Measurements from ENCODE around the gene CPM. TPM values are rescaled to one million over a fixed set of nuclear protein-coding genes. Genes with fewer than 3 reads are reported as not detected.

The CPM gene
- total RNA-seq, 2 experiments from 2014 or later = 18.0 to 18.7 TPM

- POLR2A ChIA-PET = no interaction called here
- Mint-ChIP-seq H3K27me3 (no peaks in the 10 kb centered on the region), H3K4me3 (no peak overlapping the region), H3K27ac (no peak overlapping the region), H3K4me1 (peaks cover 6% of the 10 kb centered on the region), H3K36me3 (ENCODE audit: low read depth) (peaks cover 22% of the 10 kb centered on the region), H3K9me3 (ENCODE audit: low read depth) (no peaks in the 10 kb centered on the region)
- CTCF ChIA-PET = interaction anchor here (1.0 kb wide), 1 partner anchor 14 kb away, joined by 3 read pairs; no protein-coding TSS in a partner anchor
- intact Hi-C loops (cut with DNase I, micrococcal nuclease) = loop anchor here in 1 of 2 experiments (5.0 kb wide), 1 partner anchor 33 kb away; no protein-coding TSS in a partner anchor
- no peak for ATAC-seq
- no peak for DNase-seq
These were observed 8.4 kb downstream of the CPM start for GRCh38 chr12:68924546-68924945.

GRCh38 chr12:68919581-68920239, 13.3 kb downstream of the CPM start:
- Mint-ChIP-seq H3K27me3 (no peaks in the 10 kb centered on the region), H3K4me1 (peaks cover 14% of the 10 kb centered on the region), H3K27ac (no peak overlapping the region), H3K36me3 (ENCODE audit: low read depth) (peaks cover 11% of the 10 kb centered on the region), H3K4me3 (no peak overlapping the region), H3K9me3 (ENCODE audit: low read depth) (no peaks in the 10 kb centered on the region)
- ChIA-PET CTCF (no interaction called here), POLR2A (no interaction called here)
- ATAC-seq (peak; percentile 67), DNase-seq (peak; percentile 59)
- intact Hi-C loops (cut with DNase I, micrococcal nuclease) = loop anchor here (2.0 to 5.0 kb wide), 3 partner anchors 38 to 88 kb away; no protein-coding TSS in a partner anchor

GRCh38 chr12:68918960-68919359, 14.0 kb downstream of the CPM start:
- Mint-ChIP-seq H3K27me3 (no peaks in the 10 kb centered on the region), H3K27ac (no peak overlapping the region), H3K4me1 (peaks cover 14% of the 10 kb centered on the region), H3K36me3 (ENCODE audit: low read depth) (peaks cover 11% of the 10 kb centered on the region), H3K9me3 (ENCODE audit: low read depth) (no peaks in the 10 kb centered on the region), H3K4me3 (no peak overlapping the region)
- intact Hi-C loops (cut with DNase I, micrococcal nuclease) = loop anchor here (2.0 to 5.0 kb wide), 2 partner anchors 40 to 88 kb away; no protein-coding TSS in a partner anchor
- ATAC-seq = peak; percentile 53
- DNase-seq = peak; percentile 21
- ChIA-PET CTCF (no interaction called here), POLR2A (interaction anchor here (0.7 kb wide), 1 partner anchor 407 kb away, joined by 3 read pairs; no protein-coding TSS in a partner anchor)

GRCh38 chr12:68915055-68915454, 17.9 kb downstream of the CPM start:
- CTCF ChIA-PET = interaction anchor here (0.7 kb wide), 1 partner anchor 339 kb away, joined by 3 read pairs; no protein-coding TSS in a partner anchor
- H3K27ac Mint-ChIP-seq = no peak overlapping the region
- POLR2A ChIA-PET = no interaction called here
- no peak for DNase-seq
- intact Hi-C loops (cut with DNase I, micrococcal nuclease) = loop anchor here in 1 of 2 experiments (5.0 kb wide), 1 partner anchor 92 kb away; no protein-coding TSS in a partner anchor
- H3K4me3 Mint-ChIP-seq = no peak overlapping the region
- H3K27me3 Mint-ChIP-seq = no peaks in the 10 kb centered on the region
- ATAC-seq = no peak
- H3K36me3 Mint-ChIP-seq (ENCODE audit: low read depth) = peaks cover 3% of the 10 kb centered on the region
- H3K4me1 Mint-ChIP-seq = peaks cover 7% of the 10 kb centered on the region
- H3K9me3 Mint-ChIP-seq (ENCODE audit: low read depth) = no peaks in the 10 kb centered on the region

- intact Hi-C loops (cut with DNase I, micrococcal nuclease) = no loop called here
- H3K4me1 Mint-ChIP-seq = peaks cover 7% of the 10 kb centered on the region
These were observed 19.3 kb downstream of the CPM start for GRCh38 chr12:68913682-68914081.

GRCh38 chr12:68912916-68913315, 20.1 kb downstream of the CPM start:
- Mint-ChIP-seq H3K4me1 (peaks cover 7% of the 10 kb centered on the region), H3K9me3 (ENCODE audit: low read depth) (no peaks in the 10 kb centered on the region), H3K36me3 (ENCODE audit: low read depth) (no peaks in the 10 kb centered on the region), H3K4me3 (no peak overlapping the region), H3K27me3 (no peaks in the 10 kb centered on the region), H3K27ac (no peak overlapping the region)
- CTCF ChIA-PET = no interaction called here
- POLR2A ChIA-PET = no interaction called here
- DNase-seq = no peak
- no peak for ATAC-seq
- intact Hi-C loops (cut with DNase I, micrococcal nuclease) = no loop called here

More at GRCh38 chr12:68913682-68914081, 19.3 kb downstream of the CPM start:
- DNase-seq (no peak), ATAC-seq (no peak)
- Mint-ChIP-seq H3K27ac (no peak overlapping the region), H3K4me3 (no peak overlapping the region), H3K9me3 (ENCODE audit: low read depth) (no peaks in the 10 kb centered on the region), H3K27me3 (no peaks in the 10 kb centered on the region), H3K36me3 (ENCODE audit: low read depth) (no peaks in the 10 kb centered on the region)
- POLR2A ChIA-PET = no interaction called here
- CTCF ChIA-PET = no interaction called here

- ChIA-PET CTCF (interaction anchor here (0.5 to 1.1 kb wide), 3 partner anchors 44 to 159 kb away, joined by 3 to 4 read pairs (median 3); no protein-coding TSS in a partner anchor), POLR2A (no interaction called here)
- intact Hi-C loops (cut with DNase I, micrococcal nuclease) = no loop called here
- no peaks in the 10 kb centered on the region for H3K9me3 Mint-ChIP-seq (ENCODE audit: low read depth)
- H3K36me3 Mint-ChIP-seq (ENCODE audit: low read depth) = no peaks in the 10 kb centered on the region
- no peak overlapping the region for H3K27ac Mint-ChIP-seq
- no peaks in the 10 kb centered on the region for H3K27me3 Mint-ChIP-seq
- ATAC-seq (no peak), DNase-seq (no peak)
- peaks cover 7% of the 10 kb centered on the region for H3K4me1 Mint-ChIP-seq
- no peak overlapping the region for H3K4me3 Mint-ChIP-seq
These were observed 21.7 kb downstream of the CPM start for GRCh38 chr12:68911197-68911718.

GRCh38 chr12:68910128-68910527, 22.8 kb downstream of the CPM start:
- H3K4me3 Mint-ChIP-seq = no peak overlapping the region
- ChIA-PET CTCF (no interaction called here), POLR2A (no interaction called here)
- DNase-seq = no peak
- H3K27me3 Mint-ChIP-seq = no peaks in the 10 kb centered on the region
- intact Hi-C loops (cut with DNase I, micrococcal nuclease) = no loop called here
- peaks cover 3% of the 10 kb centered on the region for H3K4me1 Mint-ChIP-seq
- ATAC-seq = peak; percentile 64
- no peak overlapping the region for H3K27ac Mint-ChIP-seq
- H3K9me3 Mint-ChIP-seq (ENCODE audit: low read depth) = no peaks in the 10 kb centered on the region
- H3K36me3 Mint-ChIP-seq (ENCODE audit: low read depth) = no peaks in the 10 kb centered on the region

- DNase-seq = no peak
- H3K27ac Mint-ChIP-seq = no peak overlapping the region
- no peaks in the 10 kb centered on the region for H3K27me3 Mint-ChIP-seq
- ChIA-PET POLR2A (no interaction called here), CTCF (no interaction called here)
- H3K9me3 Mint-ChIP-seq (ENCODE audit: low read depth) = no peaks in the 10 kb centered on the region
- intact Hi-C loops (cut with DNase I, micrococcal nuclease) = no loop called here
- no peak overlapping the region for H3K4me3 Mint-ChIP-seq
- H3K4me1 Mint-ChIP-seq = peaks cover 11% of the 10 kb centered on the region
- H3K36me3 Mint-ChIP-seq (ENCODE audit: low read depth) = no peaks in the 10 kb centered on the region
- ATAC-seq = no peak
These were observed 24.9 kb downstream of the CPM start for GRCh38 chr12:68908076-68908475.

- no peaks in the 10 kb centered on the region for H3K36me3 Mint-ChIP-seq (ENCODE audit: low read depth)
- ChIA-PET CTCF (no interaction called here), POLR2A (no interaction called here)
- H3K9me3 Mint-ChIP-seq (ENCODE audit: low read depth) = no peaks in the 10 kb centered on the region
- DNase-seq (no peak), ATAC-seq (no peak)
- H3K4me3 Mint-ChIP-seq = no peak overlapping the region
- peaks cover 4% of the 10 kb centered on the region for H3K27me3 Mint-ChIP-seq
- intact Hi-C loops (cut with DNase I, micrococcal nuclease) = no loop called here
- H3K4me1 Mint-ChIP-seq = peaks cover 11% of the 10 kb centered on the region
- no peak overlapping the region for H3K27ac Mint-ChIP-seq
These were observed 27.2 kb downstream of the CPM start for GRCh38 chr12:68905733-68906132.

GRCh38 chr12:68904351-68904962, 28.5 kb downstream of the CPM start:
- no peak overlapping the region for H3K27ac Mint-ChIP-seq
- no peaks in the 10 kb centered on the region for H3K9me3 Mint-ChIP-seq (ENCODE audit: low read depth)
- no peaks in the 10 kb centered on the region for H3K36me3 Mint-ChIP-seq (ENCODE audit: low read depth)
- intact Hi-C loops (cut with DNase I, micrococcal nuclease) = no loop called here
- peak; percentile 78 for ATAC-seq
- peaks cover 8% of the 10 kb centered on the region for H3K27me3 Mint-ChIP-seq
- ChIA-PET CTCF (no interaction called here), POLR2A (no interaction called here)
- DNase-seq = peak; percentile 40
- no peak overlapping the region for H3K4me3 Mint-ChIP-seq
- H3K4me1 Mint-ChIP-seq = peaks cover 11% of the 10 kb centered on the region

GRCh38 chr12:68903511-68903910, 29.5 kb downstream of the CPM start:
- H3K4me3 Mint-ChIP-seq = no peak overlapping the region
- ATAC-seq (no peak), DNase-seq (no peak)
- intact Hi-C loops (cut with DNase I, micrococcal nuclease) = no loop called here
- peaks cover 11% of the 10 kb centered on the region for H3K4me1 Mint-ChIP-seq
- no peaks in the 10 kb centered on the region for H3K9me3 Mint-ChIP-seq (ENCODE audit: low read depth)
- H3K27ac Mint-ChIP-seq = no peak overlapping the region
- POLR2A ChIA-PET = no interaction called here
- peaks cover 8% of the 10 kb centered on the region for H3K27me3 Mint-ChIP-seq
- H3K36me3 Mint-ChIP-seq (ENCODE audit: low read depth) = no peaks in the 10 kb centered on the region
- CTCF ChIA-PET = interaction anchor here (1.3 kb wide), 1 partner anchor 45 kb away, joined by 3 read pairs; no protein-coding TSS in a partner anchor
